Activated CD4-positive, alpha-beta T cell treated with anti-CD3 and anti-CD28 coated beads, Interleukin-2, amount 10 ng/mL, durations not matched to agents 7 days and 5 days (primary cell): ENCODE data around the gene EHMT2. TPM values are rescaled to one million over a fixed set of nuclear protein-coding genes. Genes with fewer than 3 reads are reported as not detected.

Experiments used
- CTCF ChIA-PET: fragments of 350-600 bp; sonication (Branson Sonifier 250); formaldehyde crosslinking; loops from one replicate; lab custom pipeline; 2021; ENCODE audit warnings: antibody characterized with exemption; lab: Charles Lee
- POLR2A ChIA-PET: fragments of 350-600 bp; sonication (Branson Sonifier 250); formaldehyde crosslinking; loops from one replicate; lab custom pipeline; 2021; ENCODE audit warnings: antibody characterized with exemption; lab: Charles Lee
- DNase-seq: peaks from one replicate; pipeline ENCODE4 v3.0.0-alpha.2; 2020
- H3K27ac Mint-ChIP-seq: one replicate; pipeline ENCODE4 v1.8.0; 2021; ENCODE audit warnings: mild to moderate bottlenecking, moderate library complexity, mixed read lengths
- H3K27me3 Mint-ChIP-seq: one replicate; pipeline ENCODE4 v1.8.0; 2021; ENCODE audit warnings: mixed read lengths
- H3K36me3 Mint-ChIP-seq: one replicate; pipeline ENCODE4 v1.8.0; 2021; ENCODE audit warnings: low read depth, mixed read lengths
- H3K4me1 Mint-ChIP-seq: one replicate; pipeline ENCODE4 v1.8.0; 2021; ENCODE audit warnings: mixed read lengths
- H3K4me3 Mint-ChIP-seq: one replicate; pipeline ENCODE4 v1.8.0; 2021; ENCODE audit warnings: mild to moderate bottlenecking, moderate library complexity, mixed read lengths
- H3K9me3 Mint-ChIP-seq: one replicate; pipeline ENCODE4 v1.8.0; 2021; ENCODE audit warnings: mixed read lengths
- total RNA-seq, 2 experiments: library from RNA; stranded (reverse); gene quantifications; one replicate each; pipeline ENCODE4 v1.2.3, GENCODE V29; 2021

Gene EHMT2
- total RNA-seq, 2 experiments from 2014 or later, result 70.4 to 71.6 TPM

DNA sequence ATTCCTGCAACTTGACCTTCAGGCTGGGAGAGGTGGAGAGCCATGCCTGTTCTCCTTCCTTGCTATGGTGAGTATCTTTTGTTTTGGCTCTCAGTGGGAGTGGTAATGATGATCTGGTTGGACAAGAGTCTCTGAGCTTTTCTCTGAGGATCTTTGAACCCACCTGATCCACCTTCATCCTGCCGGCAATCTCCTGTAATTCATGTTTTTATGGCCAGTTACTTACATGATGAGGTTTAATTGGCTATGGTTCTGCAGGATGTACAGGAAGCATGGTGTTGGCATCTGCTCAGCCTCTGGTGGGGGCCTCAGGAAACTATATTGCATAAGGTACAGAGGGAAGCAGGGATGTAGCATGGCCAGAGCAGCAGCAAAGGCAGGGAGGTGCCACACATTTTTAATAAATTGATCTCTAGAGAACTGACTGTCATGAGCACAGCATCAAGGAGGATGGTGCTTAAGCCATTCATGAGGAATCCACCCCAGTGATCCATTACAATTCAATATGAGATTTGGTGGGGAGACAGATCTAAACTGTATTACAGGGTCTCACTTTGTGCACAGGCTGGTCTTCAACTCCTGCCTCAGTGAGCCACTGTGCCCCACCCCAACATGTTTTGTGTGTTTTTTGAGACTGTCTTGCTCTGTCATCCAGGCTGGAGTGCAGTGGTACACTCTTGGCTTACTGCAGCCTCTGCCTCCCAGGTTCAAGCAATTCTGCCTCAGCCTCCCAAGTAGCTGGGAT is 60.0 kb downstream of the EHMT2 start:
- ChIA-PET POLR2A (interaction anchor here (0.7 kb wide), 1 partner anchor 120 kb away, joined by 3 read pairs; no protein-coding TSS in a partner anchor), CTCF (interaction anchor here (0.6 to 3.0 kb wide), 4 partner anchors 22 to 108 kb away, joined by 3 to 8 read pairs (median 4); partner anchors contain the start of genes DDAH2, HSPA1A, HSPA1L and LSM2)
- Mint-ChIP-seq H3K27ac (peak overlapping the region; percentile 97), H3K4me3 (peak overlapping the region; percentile 97), H3K36me3 (peaks cover 55% of the 10 kb centered on the region), H3K4me1 (peaks cover 34% of the 10 kb centered on the region), H3K27me3 (no peaks in the 10 kb centered on the region), H3K9me3 (no peaks in the 10 kb centered on the region)
- no peak for DNase-seq

DNA sequence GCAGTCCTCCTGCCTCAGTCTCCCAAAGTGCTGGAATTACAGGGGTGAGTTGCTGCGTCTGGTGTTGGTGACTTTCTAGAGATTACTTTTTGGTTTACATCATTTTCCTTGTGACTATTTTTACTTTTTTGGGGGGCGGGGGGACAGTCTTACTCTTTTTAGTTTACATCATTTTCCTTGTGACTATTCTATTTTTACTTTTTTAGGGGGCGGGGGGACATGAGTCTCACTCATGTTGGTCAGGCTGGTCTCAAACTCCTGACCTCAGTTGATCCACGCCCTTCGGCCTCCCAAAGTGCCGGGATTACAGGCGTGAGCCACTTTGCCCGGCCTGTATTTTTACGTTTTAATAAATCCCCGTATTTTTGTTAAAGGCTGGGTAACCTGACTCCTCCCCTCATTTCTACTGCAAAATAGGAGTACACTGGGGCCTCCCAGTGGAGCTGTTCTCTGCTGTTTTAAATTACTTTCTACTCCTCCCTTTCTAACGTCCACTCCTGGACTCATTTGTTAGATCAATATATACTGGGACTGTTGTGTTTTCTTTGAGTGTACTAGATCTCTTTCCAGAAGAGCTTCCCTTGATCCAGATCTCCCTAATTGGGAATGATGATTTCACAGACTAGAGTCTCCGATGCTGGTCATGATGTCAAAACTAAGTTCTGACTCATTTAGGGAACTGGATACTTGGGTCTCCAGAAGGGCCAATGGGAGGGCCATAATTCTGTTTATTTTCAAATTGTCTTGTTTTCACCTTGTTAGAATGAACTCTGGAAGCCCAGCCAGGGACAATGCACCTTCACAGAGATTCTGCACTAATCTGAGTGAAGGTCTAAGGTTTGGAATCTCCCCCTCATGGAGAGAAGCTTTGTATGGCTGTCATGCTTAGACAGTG is 60.8 kb downstream of the EHMT2 start:
- no peaks in the 10 kb centered on the region for H3K9me3 Mint-ChIP-seq
- ChIA-PET CTCF (interaction anchor here (0.6 to 3.0 kb wide), 4 partner anchors 7 to 28 kb away, joined by 3 to 8 read pairs (median 4); partner anchors contain the start of genes HSPA1A, HSPA1L and NEU1), POLR2A (interaction anchor here (0.7 kb wide), 1 partner anchor 119 kb away, joined by 3 read pairs; no protein-coding TSS in a partner anchor)
- peaks cover 55% of the 10 kb centered on the region for H3K36me3 Mint-ChIP-seq
- H3K4me3 Mint-ChIP-seq, result peak overlapping the region; percentile 97
- no peak for DNase-seq
- peaks cover 36% of the 10 kb centered on the region for H3K4me1 Mint-ChIP-seq
- peak overlapping the region; percentile 97 for H3K27ac Mint-ChIP-seq
- no peaks in the 10 kb centered on the region for H3K27me3 Mint-ChIP-seq

DNA sequence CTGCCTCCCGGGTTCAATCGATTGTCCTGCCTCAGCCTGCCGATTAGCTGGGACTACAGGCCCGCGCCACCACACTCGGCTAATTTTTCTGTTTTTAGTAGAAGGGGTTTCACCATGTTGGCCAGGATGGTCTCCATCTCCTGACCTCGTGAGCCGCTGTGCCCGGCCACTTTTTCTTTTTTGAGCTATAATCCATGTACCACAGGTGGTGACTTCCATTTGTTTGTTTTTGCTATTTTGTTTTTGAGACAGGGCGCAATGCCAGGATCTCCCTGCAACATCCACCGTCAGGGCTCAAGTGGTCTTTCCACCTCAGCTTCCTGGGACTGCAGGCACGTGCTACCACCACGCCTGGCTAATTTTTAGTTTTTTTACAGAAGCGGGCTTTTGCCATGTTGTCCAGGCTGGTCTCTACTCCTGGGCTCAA is 61.4 kb downstream of the EHMT2 start:
- ChIA-PET CTCF (interaction anchor here (0.6 to 2.1 kb wide), 4 partner anchors 8 to 98 kb away, joined by 3 to 5 read pairs (median 4); no protein-coding TSS in a partner anchor), POLR2A (no interaction called here)
- DNase-seq, result no peak
- peak overlapping the region; percentile 97 for H3K27ac Mint-ChIP-seq
- H3K27me3 Mint-ChIP-seq, result no peaks in the 10 kb centered on the region
- peak overlapping the region; percentile 97 for H3K4me3 Mint-ChIP-seq
- H3K9me3 Mint-ChIP-seq, result no peaks in the 10 kb centered on the region
- H3K4me1 Mint-ChIP-seq, result peaks cover 42% of the 10 kb centered on the region
- H3K36me3 Mint-ChIP-seq, result peaks cover 53% of the 10 kb centered on the region

DNA sequence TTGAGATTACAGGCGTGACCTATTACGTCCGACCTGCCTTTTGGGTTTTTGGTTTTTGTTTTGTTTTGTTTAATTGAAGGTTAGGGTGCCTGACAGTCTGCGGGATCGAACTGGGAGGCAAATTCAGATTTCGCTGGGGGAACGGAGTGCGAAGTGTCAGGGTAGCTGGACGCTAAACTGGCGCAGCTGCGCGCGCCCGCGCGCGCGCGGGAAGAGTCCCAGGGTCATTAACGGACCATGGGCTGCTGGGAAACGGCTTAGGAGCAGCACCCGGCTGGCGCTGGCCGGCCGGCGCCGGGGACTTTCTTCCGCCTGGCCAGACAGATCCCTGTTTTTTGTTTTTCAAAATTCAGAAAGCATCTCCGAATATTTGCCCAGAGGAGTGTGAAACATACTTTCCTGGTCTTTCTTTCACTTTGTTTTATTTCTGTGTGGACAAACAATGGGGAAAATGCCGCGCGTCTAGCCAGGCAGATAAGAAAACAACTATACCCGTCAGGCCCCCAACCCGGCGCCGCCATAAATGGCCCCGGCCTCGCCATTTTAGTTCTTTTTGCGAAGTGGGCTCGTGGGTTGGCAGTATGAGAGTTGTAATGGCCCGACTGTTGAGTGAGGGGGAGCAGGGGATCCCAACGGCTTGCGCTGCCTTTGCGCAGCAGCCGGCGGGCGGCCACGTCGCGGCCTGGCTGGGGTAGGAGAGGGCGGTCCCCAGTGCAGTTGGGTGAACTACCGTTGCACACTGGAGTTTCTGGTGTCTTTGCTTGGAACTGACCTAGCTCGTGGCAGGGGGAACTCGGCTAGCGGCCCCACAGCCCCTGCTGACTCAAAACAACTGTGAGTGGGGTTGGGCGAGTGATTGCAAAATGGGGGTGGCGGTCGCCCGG is 62.9 kb downstream of the EHMT2 start:
- peak overlapping the region; percentile 97 for H3K27ac Mint-ChIP-seq
- peak; percentile 80 for DNase-seq
- H3K27me3 Mint-ChIP-seq, result no peaks in the 10 kb centered on the region
- peaks cover 53% of the 10 kb centered on the region for H3K36me3 Mint-ChIP-seq
- CTCF ChIA-PET, result interaction anchor here (0.6 to 2.1 kb wide), 6 partner anchors 9 to 108 kb away, joined by 3 to 5 read pairs (median 4); no protein-coding TSS in a partner anchor
- POLR2A ChIA-PET, result interaction anchor here (1.1 kb wide), 1 partner anchor 95 kb away, joined by 7 read pairs; the partner anchor contains the start of gene MSH5
- peaks cover 45% of the 10 kb centered on the region for H3K4me1 Mint-ChIP-seq
- peak overlapping the region; percentile 97 for H3K4me3 Mint-ChIP-seq
- no peaks in the 10 kb centered on the region for H3K9me3 Mint-ChIP-seq

DNA sequence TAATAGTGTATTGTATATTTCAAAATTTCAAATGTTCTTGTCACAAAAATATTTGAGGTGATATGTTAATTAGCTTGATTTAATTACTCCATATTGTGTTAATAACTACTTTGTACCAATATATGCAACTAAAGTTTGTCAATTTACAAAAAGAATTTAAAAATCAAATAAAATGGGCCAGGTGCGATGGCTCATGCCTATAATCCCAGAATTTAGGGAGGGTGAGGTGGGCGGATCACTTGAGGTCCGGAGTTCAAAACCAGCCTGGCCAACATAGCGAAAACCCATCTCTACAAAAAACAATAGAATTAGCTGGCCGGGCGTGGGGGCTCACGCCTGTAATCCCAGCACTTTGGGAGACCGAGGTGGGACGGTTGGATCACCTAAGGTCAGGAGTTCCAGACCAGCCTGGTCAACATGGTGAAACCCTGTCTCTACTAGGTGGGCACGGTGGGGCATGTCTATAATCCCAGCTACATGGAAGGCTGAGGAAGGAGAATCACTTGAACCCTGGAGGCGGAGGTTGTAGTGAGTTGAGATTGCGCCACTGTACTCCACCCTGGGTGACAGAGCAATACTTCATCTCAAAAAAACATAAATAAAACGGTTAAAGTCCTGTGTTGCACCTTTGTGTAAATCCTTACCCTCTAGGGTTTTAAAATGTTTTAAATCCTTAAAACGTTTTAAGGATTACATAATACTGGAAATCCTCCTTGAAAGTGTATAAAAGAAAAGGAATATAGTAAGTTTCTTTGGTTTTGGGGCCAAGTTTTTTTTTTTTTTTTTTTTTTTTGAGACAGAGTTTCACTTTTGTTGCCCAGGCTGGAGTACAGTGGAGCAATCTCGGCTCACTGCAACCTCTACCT is 65.9 kb downstream of the EHMT2 start:
- Mint-ChIP-seq H3K4me3 (peak overlapping the region; percentile 97), H3K36me3 (peaks cover 27% of the 10 kb centered on the region), H3K27me3 (no peaks in the 10 kb centered on the region), H3K9me3 (no peaks in the 10 kb centered on the region), H3K4me1 (peaks cover 31% of the 10 kb centered on the region), H3K27ac (peak overlapping the region; percentile 19)
- ChIA-PET POLR2A (interaction anchor here (0.7 kb wide), 2 partner anchors 140 to 1791 kb away, joined by 3 read pairs; no protein-coding TSS in a partner anchor), CTCF (interaction anchor here (0.6 to 2.6 kb wide), 10 partner anchors 12 to 530 kb away, joined by 3 to 14 read pairs (median 6); partner anchors contain the start of genes BAG6, MSH5 and VARS1)
- no peak for DNase-seq

DNA sequence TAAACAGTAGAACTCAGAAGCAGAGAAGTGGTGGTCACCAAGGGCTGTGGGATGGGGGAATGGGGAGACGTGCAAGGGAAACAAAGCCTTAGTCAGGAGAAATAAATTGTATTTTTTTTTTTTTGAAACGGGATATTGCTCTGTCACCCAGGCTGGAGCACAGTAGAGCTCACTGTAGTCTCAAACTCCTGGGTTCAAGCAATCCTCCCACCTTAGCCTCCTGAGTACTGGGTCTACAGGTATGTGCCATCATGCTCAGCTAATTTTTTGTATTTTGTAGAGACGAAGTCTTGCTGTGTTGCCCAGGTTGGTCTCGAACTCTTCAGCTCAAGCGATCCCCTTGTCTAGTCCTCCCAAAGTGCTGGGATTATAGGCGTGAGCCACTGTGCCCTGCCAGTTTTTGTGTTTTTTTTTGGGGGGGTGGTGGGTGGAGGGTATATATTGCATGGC is 66.6 kb downstream of the EHMT2 start:
- Mint-ChIP-seq H3K9me3 (no peaks in the 10 kb centered on the region), H3K4me1 (peaks cover 31% of the 10 kb centered on the region), H3K27me3 (no peaks in the 10 kb centered on the region), H3K4me3 (peak overlapping the region; percentile 97), H3K27ac (peak overlapping the region; percentile 89), H3K36me3 (peaks cover 20% of the 10 kb centered on the region)
- ChIA-PET CTCF (interaction anchor here (0.6 to 2.6 kb wide), 13 partner anchors 10 to 531 kb away, joined by 3 to 14 read pairs (median 5); partner anchors contain the start of genes BAG6, LY6G5C, MSH5 and VARS1), POLR2A (interaction anchor here (0.7 to 1.3 kb wide), 3 partner anchors 141 to 1791 kb away, joined by 3 read pairs; partner anchors contain the start of gene TNF)
- no peak for DNase-seq

Other genes with a start within 250 kb of the EHMT2 start
- 100 to 1,000 TPM; 268 to 286 TPM for gene BAG6, start 245.0 kb downstream of the EHMT2 start, total RNA-seq
- 1 to 10 TPM; 3.9 to 4.5 TPM for gene APOM, start 241.8 kb downstream of the EHMT2 start, total RNA-seq
- 10 to 100 TPM; 20.2 to 20.9 TPM for gene C6orf47, start 236.9 kb downstream of the EHMT2 start, total RNA-seq
- 10 to 100 TPM; 34.4 to 42.9 TPM for gene GPANK1, start 232.7 kb downstream of the EHMT2 start, total RNA-seq
- 100 to 1,000 TPM; 218 to 273 TPM for gene CSNK2B, start 231.6 kb downstream of the EHMT2 start, total RNA-seq
- 10 to 100 TPM; 26.0 to 27.4 TPM for gene LY6G5B, start 227.7 kb downstream of the EHMT2 start, total RNA-seq
- gene LY6G5C, start 216.6 kb downstream of the EHMT2 start, total RNA-seq, result 1 to 10 TPM; 1.7 to 2.1 TPM
- gene ABHD16A, start 194.4 kb downstream of the EHMT2 start, total RNA-seq, result 10 to 100 TPM; 47.2 to 54.1 TPM
- not detected for gene LY6G6F, start 190.8 kb downstream of the EHMT2 start, total RNA-seq
- gene LY6G6D, start 182.3 kb downstream of the EHMT2 start, total RNA-seq, result not detected
- gene LY6G6C, start 176.0 kb downstream of the EHMT2 start, total RNA-seq, result not detected
- under 1 TPM; 0.15 to 0.19 TPM for gene MPIG6B, start 174.3 kb downstream of the EHMT2 start, total RNA-seq
- gene DDAH2, start 168.4 kb downstream of the EHMT2 start, total RNA-seq, result 10 to 100 TPM; 13.3 to 15.4 TPM
- 100 to 1,000 TPM; 525 to 561 TPM for gene CLIC1, start 161.2 kb downstream of the EHMT2 start, total RNA-seq
- gene MSH5, start 157.7 kb downstream of the EHMT2 start, total RNA-seq, result 10 to 100 TPM; 56.1 to 58.0 TPM
- gene SAPCD1, start 135.0 kb downstream of the EHMT2 start, total RNA-seq, result 10 to 100 TPM in 1 of 2 experiments, 1 to 10 TPM in 1; 9.8 to 12.0 TPM
- 1 to 10 TPM; 5.2 to 5.4 TPM for gene VWA7, start 120.4 kb downstream of the EHMT2 start, total RNA-seq
- 100 to 1,000 TPM in 1 of 2 experiments, 10 to 100 TPM in 1; 85.0 to 100 TPM for gene VARS1, start 101.9 kb downstream of the EHMT2 start, total RNA-seq
- gene LSM2, start 90.7 kb downstream of the EHMT2 start, total RNA-seq, result 100 to 1,000 TPM; 103 to 109 TPM
- gene HSPA1L, start 82.4 kb downstream of the EHMT2 start, total RNA-seq, result 1 to 10 TPM; 3.3 to 3.5 TPM
- 10 to 100 TPM; 89.8 to 92.7 TPM for gene HSPA1A, start 82.2 kb downstream of the EHMT2 start, total RNA-seq
- gene HSPA1B, start 70.0 kb downstream of the EHMT2 start, total RNA-seq, result 10 to 100 TPM; 44.0 to 47.2 TPM
- gene NEU1, start 34.9 kb downstream of the EHMT2 start, total RNA-seq, result 10 to 100 TPM; 16.7 to 17.0 TPM
- gene SLC44A4, start 18.7 kb downstream of the EHMT2 start, total RNA-seq, result under 1 TPM in 1 of 2 experiments, not detected in 1; 0.15 TPM
- 1 to 10 TPM; 1.3 to 1.8 TPM for gene ZBTB12, start 4.4 kb upstream of the EHMT2 start, total RNA-seq
- 1 to 10 TPM in 1 of 2 experiments, under 1 TPM in 1; 0.57 to 1.3 TPM for gene C2, start 30.0 kb upstream of the EHMT2 start, total RNA-seq
- gene CFB, start 48.4 kb upstream of the EHMT2 start, total RNA-seq, result under 1 TPM in 1 of 2 experiments, not detected in 1; 0.37 TPM
- gene NELFE, start 61.3 kb upstream of the EHMT2 start, total RNA-seq, result 10 to 100 TPM; 65.2 to 72.3 TPM
- 100 to 1,000 TPM in 1 of 2 experiments, 10 to 100 TPM in 1; 88.0 to 101 TPM for gene SKIC2, start 61.5 kb upstream of the EHMT2 start, total RNA-seq
- 10 to 100 TPM; 20.4 to 21.8 TPM for gene DXO, start 74.4 kb upstream of the EHMT2 start, total RNA-seq
- gene C4A, start 84.4 kb upstream of the EHMT2 start, total RNA-seq, result 1 to 10 TPM; 3.0 to 4.2 TPM
- gene C4B, start 117.1 kb upstream of the EHMT2 start, total RNA-seq, result 1 to 10 TPM; 2.0 to 2.2 TPM
- gene CYP21A2, start 140.7 kb upstream of the EHMT2 start, total RNA-seq, result under 1 TPM in 1 of 2 experiments, not detected in 1; 0.12 TPM
- gene TNXB, start 211.6 kb upstream of the EHMT2 start, total RNA-seq, result 1 to 10 TPM; 3.9 to 6.7 TPM
- 100 to 1,000 TPM; 141 to 142 TPM for gene ATF6B, start 230.5 kb upstream of the EHMT2 start, total RNA-seq
- 1 to 10 TPM; 6.6 to 7.8 TPM for gene FKBPL, start 232.6 kb upstream of the EHMT2 start, total RNA-seq